Endothelial cell of umbilical vein (primary cell): ENCODE data around the gene LRRC27. TPM values are rescaled to one million over a fixed set of nuclear protein-coding genes. Genes with fewer than 3 reads are reported as not detected.
A peak's percentile ranks its signal among the peaks of the same experiment; 100 is the strongest.

Experiments used
- BruUV-seq: library from RNA; stranded (reverse); fragments of 400-500 nt; replicated peaks from 2 replicates; lab custom pipeline; 2021; lab: Mats Ljungman, UMichigan
- CTCF ChIA-PET: fragments of 300-600, 350-600 bp; sonication (Branson Sonifier 250); formaldehyde crosslinking; loops from one replicate; lab custom pipeline; 2021; ENCODE audit warnings: antibody characterized with exemption, inconsistent platforms; lab: Charles Lee
- POLR2A ChIA-PET: fragments of 300-600, 350-600 bp; sonication (Branson Sonifier 250); formaldehyde crosslinking; loops from one replicate; lab custom pipeline; 2021; ENCODE audit warnings: antibody characterized with exemption, inconsistent platforms; lab: Charles Lee
- DNase-seq: peaks from one replicate; pipeline ENCODE4 v3.0.0-alpha.2; 2011; ENCODE audit warnings: low read depth, low spot score
- FAIRE-seq: peaks from 2 replicates; lab custom pipeline; 2011; peaks lifted over from hg19 to GRCh38; lab: Jason Lieb, UNC
- H2AFZ ChIP-seq: 2 replicates; pipeline ENCODE4 v1.6.0; 2012; ENCODE audit warnings: low read depth, low read length, control low read depth, inconsistent platforms
- H3K27ac ChIP-seq: 2 replicates; pipeline ENCODE4 v1.5.1; 2011; ENCODE audit warnings: low read depth, mild to moderate bottlenecking, control low read depth, low read length, moderate library complexity; ENCODE audit not compliant: insufficient read depth
- H3K27me3 ChIP-seq, 2 experiments: 2 replicates each; pipeline versions ENCODE4 v1.6.0 to v1.6.1; 2011; ENCODE audit warnings: low read length in 2 of 2, mixed read lengths in 1 of 2; ENCODE audit not compliant: control insufficient read depth in 2 of 2, insufficient read depth in 2 of 2
- H3K36me3 ChIP-seq, 2 experiments: 2 replicates in 1 of 2; 3 replicates in 1 of 2; pipeline ENCODE4 v1.5.1; 2011; ENCODE audit warnings: low read length in 2 of 2, mild to moderate bottlenecking in 1 of 2, moderate library complexity in 1 of 2; ENCODE audit not compliant: control insufficient read depth in 2 of 2, insufficient read depth in 2 of 2; ENCODE audit errors: extremely low read depth in 1 of 2
- H3K4me1 ChIP-seq: 3 replicates; pipeline ENCODE4 v1.5.1; 2011; ENCODE audit warnings: mild to moderate bottlenecking, low read length; ENCODE audit not compliant: control insufficient read depth, insufficient read depth; ENCODE audit errors: extremely low read depth
- H3K4me2 ChIP-seq: 2 replicates; pipeline ENCODE4 v1.6.1; 2011; ENCODE audit warnings: low read length, control low read depth, mixed read lengths; ENCODE audit not compliant: insufficient read depth
- H3K4me3 ChIP-seq, 3 experiments: fragments of 200-600 bp in 1 of 3; sonication (generic), shearing (Covaris generic) in 1 of 3; replicated peaks in 1 of 3; 2 replicates each; pipeline ENCODE4 v1.5.1; 2011 to 2016; ENCODE audit warnings: control low read depth in 3 of 3, low read length in 3 of 3, mild to moderate bottlenecking in 2 of 3, inconsistent platforms in 1 of 3, low read depth in 1 of 3, moderate library complexity in 1 of 3; ENCODE audit not compliant: insufficient read depth in 1 of 3
- H3K79me2 ChIP-seq: 2 replicates; pipeline ENCODE4 v1.6.0; 2012; ENCODE audit warnings: low read length, inconsistent platforms; ENCODE audit not compliant: control insufficient read depth, insufficient read depth
- H3K9ac ChIP-seq: replicated peaks from 2 replicates; pipeline ENCODE3; 2011; ENCODE audit warnings: low read length, control low read depth; ENCODE audit not compliant: insufficient read depth; ENCODE audit errors: extremely low read depth
- H3K9me1 ChIP-seq: replicated peaks from 3 replicates; pipeline ENCODE4 v1.6.0; 2011; ENCODE audit warnings: mild to moderate bottlenecking, low read length; ENCODE audit not compliant: control insufficient read depth, insufficient read depth; ENCODE audit errors: extremely low read depth
- H3K9me3 ChIP-seq: replicated peaks from 2 replicates; pipeline ENCODE4 v1.5.1; 2012; ENCODE audit warnings: low read length, inconsistent platforms; ENCODE audit not compliant: control insufficient read depth, insufficient read depth
- H4K20me1 ChIP-seq: replicated peaks from 2 replicates; pipeline ENCODE3; 2011; ENCODE audit warnings: mild to moderate bottlenecking, low read length; ENCODE audit not compliant: control insufficient read depth, insufficient read depth; ENCODE audit errors: extremely low read depth
- CTCF ChIP-seq, 2 donors: IDR thresholded peaks; 1 replicate in 1 of 2; 2 replicates in 1 of 2; pipeline ENCODE4 v1.5.1; 2011; ENCODE audit warnings: low read length in 2 of 2, mild to moderate bottlenecking in 2 of 2, moderate library complexity in 2 of 2, control low read depth in 1 of 2, inconsistent platforms in 1 of 2, low read depth in 1 of 2; ENCODE audit not compliant: insufficient read depth in 1 of 2; ENCODE audit errors: extremely low read depth in 1 of 2
- EZH2 ChIP-seq: IDR thresholded peaks from 2 replicates; pipeline ENCODE4 v1.6.1; 2012; ENCODE audit warnings: borderline replicate concordance, low read depth, mild to moderate bottlenecking, moderate library complexity, low read length, inconsistent platforms; ENCODE audit not compliant: severe bottlenecking
- FOS ChIP-seq: IDR thresholded peaks from 2 replicates; pipeline ENCODE4 v1.6.1; 2011; ENCODE audit warnings: mild to moderate bottlenecking, low read length, moderate library complexity, borderline replicate concordance; ENCODE audit not compliant: insufficient read depth
- GATA2 ChIP-seq: IDR thresholded peaks from 2 replicates; pipeline ENCODE4 v1.7.0; 2011; ENCODE audit warnings: low read depth, mild to moderate bottlenecking, moderate library complexity, mixed read lengths, low read length; ENCODE audit not compliant: insufficient read length, insufficient read depth
- JUN ChIP-seq: IDR thresholded peaks from 2 replicates; pipeline ENCODE4 v1.6.1; 2011; ENCODE audit warnings: borderline replicate concordance, low read depth; ENCODE audit not compliant: insufficient read length, insufficient read depth
- MYC ChIP-seq: IDR thresholded peaks from one replicate; pipeline ENCODE4 v1.6.1; 2011; ENCODE audit warnings: mild to moderate bottlenecking, low read depth, low read length
- POLR2A ChIP-seq: IDR thresholded peaks from 2 replicates; pipeline ENCODE4 v1.6.1; 2012; ENCODE audit warnings: low read depth, mild to moderate bottlenecking, control low read depth, low read length
- POLR2AphosphoS5 ChIP-seq: IDR thresholded peaks from 2 replicates; pipeline ENCODE4 v1.6.1; 2012; ENCODE audit warnings: low read depth, mild to moderate bottlenecking, control low read depth, low read length, moderate library complexity; ENCODE audit not compliant: insufficient read depth
- dilution Hi-C: fragments of 300-500 bp; cut with MboI; formaldehyde crosslinking; loops from one replicate; pipeline ENCODE4 v1.15.0; 2019; ENCODE audit warnings: low sequenced_read_pairs; ENCODE audit not compliant: extremely low pct_ligation_motif_present
- intact Hi-C: fragments of 100-400 bp; cut with micrococcal nuclease; formaldehyde crosslinking; loops from one replicate; pipeline ENCODE4 v1.10.0; 2022
- polyA plus RNA-seq, 4 experiments: library from polyadenylated mRNA; depleted of rRNA in 3 of 4; stranded (reverse) in 3 of 4; unstranded in 1 of 4; fragments of >200 nt; gene quantifications; 2 replicates each; pipeline versions ENCODE4 v1.2.1 to v1.2.3, GENCODE V29; 2011 to 2012; ENCODE audit warnings: missing spikeins in 1 of 4
- total RNA-seq: library from RNA; stranded (reverse); gene quantifications from 2 replicates; pipeline ENCODE4 v1.2.3, GENCODE V29; 2021
- TF ChIP-seq, protein P1 (sequence below): IDR thresholded peaks from 2 replicates; pipeline ENCODE4 v1.6.1; 2011; ENCODE audit not compliant: insufficient read depth, insufficient read length

The LRRC27 gene
- total and polyA plus RNA-seq, 2 donors (not counting 3 experiments of a cell fraction or from before 2014, with no cell fraction given): 8.3 to 13.6 TPM

GRCh38 chr10:132363921-132364593 is 32.1 kb downstream of the LRRC27 start:
- no TSS peak for BruUV-seq
- Histone ChIP-seq H4K20me1 (no peaks in the 10 kb centered on the region), H3K9me3 (no peaks in the 10 kb centered on the region), H3K4me1 (no peaks in the 10 kb centered on the region), H3K36me3 (no peaks in the 10 kb centered on the region), H3K9me1 (no peaks in the 10 kb centered on the region), H3K4me2 (no peak overlapping the region), H3K27ac (no peak overlapping the region), H3K27me3 (no peaks in the 10 kb centered on the region), H3K9ac (no peak overlapping the region), H2AFZ (no peak overlapping the region), H3K79me2 (no peaks in the 10 kb centered on the region), H3K4me3 (no peak overlapping the region)
- intact Hi-C loops: no loop called here
- ChIA-PET CTCF (interaction anchor here (1.3 kb wide), 1 partner anchor 13 kb away, joined by 4 read pairs; no protein-coding TSS in a partner anchor), POLR2A (no interaction called here)
- FAIRE-seq: peak; percentile 93
- DNase-seq: peak; percentile 17
- TF ChIP-seq POLR2AphosphoS5: no peak
- TF ChIP-seq MYC: no peak
- TF ChIP-seq CTCF (IDR thresholded peaks at IDR 0.05; ENCODE audit: extremely low read depth in 1 of 2, insufficient read depth in 1 of 2, low read depth in 1 of 2, low read length in 2 of 2): no peak
- TF ChIP-seq EZH2: no peak
- no peak for TF ChIP-seq POLR2A
- no peak for TF ChIP-seq GATA2
- TF ChIP-seq JUN: no peak
- no peak for TF ChIP-seq FOS
- TF ChIP-seq, protein P1, sequence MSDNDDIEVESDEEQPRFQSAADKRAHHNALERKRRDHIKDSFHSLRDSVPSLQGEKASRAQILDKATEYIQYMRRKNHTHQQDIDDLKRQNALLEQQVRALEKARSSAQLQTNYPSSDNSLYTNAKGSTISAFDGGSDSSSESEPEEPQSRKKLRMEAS: no peak
- dilution Hi-C loops: no loop called here
